Inflammatory macrophage treated with lipopolysaccharide for 4 hours (primary cell): ENCODE results near the gene ADARB2.
"Not testable (repeated sequence)": the region's sequence is repeated elsewhere in the genome, so short reads cannot be mapped to it uniquely, and the experiment has no call there.

Experiments used
- DNase-seq: peaks from one replicate; pipeline ENCODE4 v3.0.0-alpha.2; 2020

ADARB2 gene

DNA sequence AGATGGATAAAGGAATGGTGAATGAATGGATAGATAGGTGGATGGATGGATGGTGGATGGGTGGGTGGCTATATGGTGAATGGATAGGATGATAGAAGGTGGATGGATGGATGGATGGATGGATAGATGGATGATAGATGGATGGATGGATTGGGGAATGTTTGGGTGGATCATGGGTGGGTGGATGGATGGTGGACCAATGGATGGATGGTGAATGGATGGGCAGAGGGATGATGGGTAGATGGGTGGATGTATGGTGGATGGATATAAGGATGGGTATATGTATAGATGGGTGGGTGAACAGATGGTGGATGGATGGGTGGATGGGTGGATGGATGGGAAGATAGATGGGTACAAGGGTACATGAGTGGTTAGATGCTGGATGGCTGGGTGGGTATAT is 322.4 kb downstream of the ADARB2 start:
- no peak for DNase-seq

DNA sequence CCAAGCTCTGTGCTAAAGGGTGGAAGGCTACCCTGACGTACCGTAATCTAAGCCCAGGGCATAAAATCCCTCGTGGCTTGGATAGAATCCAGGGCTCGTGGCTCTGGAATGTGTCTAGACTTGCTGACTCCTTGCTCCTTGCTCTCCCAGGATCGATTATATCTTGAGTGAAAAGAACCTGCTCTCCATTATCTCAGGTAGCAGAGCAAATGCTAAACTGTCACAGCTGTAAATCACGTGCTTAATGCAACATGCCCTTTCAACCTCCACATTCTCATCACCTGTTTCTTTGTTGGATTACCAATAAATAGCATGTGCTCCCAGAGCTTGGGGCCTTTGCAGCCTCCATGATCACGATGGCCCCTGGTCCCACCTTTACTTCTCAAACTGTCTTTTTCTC is 323.0 kb downstream of the ADARB2 start:
- DNase-seq: not testable (repeated sequence)

DNA sequence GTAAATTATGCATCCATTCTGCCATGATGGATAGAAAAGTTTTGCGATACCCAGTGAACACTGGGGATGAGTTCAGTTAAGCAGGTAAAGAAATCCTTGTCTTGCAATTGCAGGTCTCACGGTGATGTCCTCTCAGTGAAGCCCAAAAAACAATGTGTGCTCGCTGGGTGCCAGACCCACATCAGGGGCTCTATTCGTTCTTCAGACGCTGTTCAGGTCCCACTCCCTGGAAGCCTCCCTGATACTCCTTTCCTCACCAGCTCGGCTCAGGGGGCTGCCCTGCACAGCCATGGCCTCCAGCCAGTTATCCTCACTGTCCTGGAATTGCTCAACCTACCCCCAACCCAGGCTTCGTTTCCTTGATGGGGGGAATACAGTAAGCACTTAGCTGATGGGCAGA is 323.5 kb downstream of the ADARB2 start:
- no peak for DNase-seq

DNA sequence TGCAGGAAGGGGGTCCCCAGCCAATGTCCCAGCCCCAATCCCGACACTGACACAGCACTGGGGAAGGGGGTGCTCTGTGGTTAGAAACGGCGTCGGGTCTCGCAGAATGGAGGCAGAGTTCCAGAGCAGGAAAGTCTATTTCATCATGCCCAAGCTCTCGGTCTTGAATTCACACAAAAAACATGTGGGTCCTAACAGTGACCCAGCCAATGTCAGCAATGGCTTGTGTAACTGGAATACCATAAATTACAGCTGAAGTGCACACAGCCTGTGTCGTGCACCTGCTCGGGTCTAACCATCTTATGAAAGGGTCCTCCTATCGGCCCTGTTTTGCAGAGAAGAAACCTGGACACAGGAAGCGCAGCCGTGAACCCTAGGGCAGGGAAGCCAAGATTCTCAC is 324.1 kb downstream of the ADARB2 start:
- no peak for DNase-seq

DNA sequence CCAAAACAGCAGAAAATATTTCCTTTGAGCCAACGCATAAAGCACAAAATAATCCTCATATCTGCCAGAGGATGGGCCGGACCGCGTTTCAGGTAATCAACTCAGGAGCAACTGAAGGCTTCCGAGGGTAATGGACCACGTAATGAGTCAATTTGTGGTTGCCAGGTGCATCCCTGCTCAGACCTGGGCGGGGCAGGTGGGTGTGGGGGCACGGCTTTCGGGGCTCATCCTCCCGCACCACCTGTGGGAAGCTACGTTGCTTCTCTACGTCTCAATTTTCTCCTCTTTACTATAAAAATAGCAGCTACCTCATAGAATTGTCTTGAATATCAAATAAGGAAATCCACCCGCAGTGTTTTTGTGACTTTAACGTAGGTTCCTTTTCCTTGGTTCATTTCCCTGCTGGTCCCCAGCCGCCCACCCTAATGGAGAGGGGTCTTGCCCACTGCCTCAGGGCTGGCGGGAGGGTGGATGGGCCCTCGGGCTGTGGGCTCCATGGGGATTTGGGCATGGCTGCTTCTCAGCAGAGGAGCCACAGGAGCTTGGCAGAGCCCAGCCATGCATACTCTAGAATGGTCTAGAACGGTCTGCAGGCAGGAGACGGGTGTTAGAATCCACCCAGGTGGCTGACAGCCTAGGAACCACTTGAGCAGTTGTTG is 324.7 kb downstream of the ADARB2 start:
- DNase-seq: no peak

DNA sequence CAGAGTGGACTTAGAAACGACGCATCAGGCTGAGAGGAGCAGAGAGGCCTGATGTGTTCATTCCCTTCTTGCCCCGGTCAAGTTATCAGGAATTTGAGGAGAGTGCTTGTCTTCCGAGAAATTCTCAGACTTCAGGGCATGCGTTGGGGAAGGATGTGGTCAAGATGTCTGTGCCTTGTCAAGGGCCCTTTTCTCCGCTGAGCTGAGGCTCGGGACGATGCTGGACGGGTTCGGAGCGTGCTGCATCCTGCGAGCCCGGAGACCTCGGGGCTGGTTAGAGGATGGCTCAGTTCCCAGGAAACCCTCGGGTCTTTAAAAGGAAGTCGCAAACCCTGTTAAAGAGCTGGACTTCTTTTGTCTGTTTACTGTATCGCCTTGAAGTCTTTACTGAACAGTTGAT is 325.4 kb downstream of the ADARB2 start:
- DNase-seq: no peak

DNA sequence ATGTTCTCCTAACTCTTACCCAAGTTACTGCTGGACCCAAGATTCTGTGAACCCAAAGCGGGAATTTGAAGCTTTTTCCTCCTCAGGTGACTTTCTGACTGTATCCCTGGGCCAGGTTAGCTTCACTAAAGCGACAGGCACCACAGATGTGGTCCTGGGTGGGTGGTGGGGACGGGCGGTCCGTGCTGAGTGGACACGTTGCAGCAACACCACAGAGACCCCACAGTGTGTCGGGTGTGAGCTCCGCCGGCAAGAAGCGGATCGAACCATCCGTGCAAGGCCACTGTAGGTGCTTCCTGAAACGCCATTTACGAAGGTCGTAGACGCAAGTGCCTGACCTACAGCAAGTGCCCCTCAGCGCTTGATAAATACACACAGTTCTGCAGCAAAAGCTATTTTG is 325.9 kb downstream of the ADARB2 start:
- no peak for DNase-seq

DNA sequence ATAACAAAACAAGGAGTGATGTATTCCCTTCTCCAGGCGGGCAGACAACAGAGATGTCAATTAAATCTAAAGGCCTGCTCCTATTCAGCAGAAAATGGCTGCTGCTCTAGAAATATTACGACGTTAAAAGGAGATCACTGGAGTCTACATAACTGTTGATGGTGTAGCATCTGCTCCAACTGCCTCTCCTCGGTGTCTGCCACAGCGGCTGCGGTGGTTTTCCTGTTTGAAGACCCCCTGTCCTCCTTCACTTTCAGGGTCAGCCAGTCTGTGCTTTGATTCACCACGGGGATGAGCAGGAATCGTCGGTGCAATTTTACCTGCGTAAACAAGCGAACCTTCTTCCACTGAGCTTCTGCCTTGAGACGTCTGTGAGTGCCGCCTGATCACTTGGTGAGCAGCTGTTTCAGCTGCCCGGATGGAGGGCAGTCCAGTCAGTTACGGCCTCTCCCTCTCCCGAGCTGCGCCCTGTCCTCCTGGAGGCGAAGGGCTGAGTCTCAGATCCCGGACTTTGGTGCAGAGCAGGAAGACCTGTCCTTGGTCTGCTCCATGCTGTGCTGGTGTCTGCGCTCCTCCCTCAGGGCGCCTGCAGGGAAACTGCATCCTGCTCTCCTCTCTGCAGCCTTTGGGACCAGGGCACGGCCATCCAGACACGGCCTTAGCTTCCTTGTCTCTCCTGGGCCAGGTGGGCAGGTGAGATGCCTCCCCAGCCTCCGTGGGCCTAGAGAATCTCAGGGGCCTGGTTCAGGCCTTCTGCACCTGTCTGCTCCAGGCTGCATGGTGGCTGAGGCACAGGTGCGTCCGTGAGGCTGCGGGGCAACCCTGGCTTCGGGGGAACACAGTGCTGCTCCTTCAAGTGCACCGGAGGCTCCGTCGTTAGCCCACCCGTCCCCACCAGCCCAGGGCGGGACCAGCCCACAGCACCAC is 326.6 kb downstream of the ADARB2 start:
- no peak for DNase-seq

DNA sequence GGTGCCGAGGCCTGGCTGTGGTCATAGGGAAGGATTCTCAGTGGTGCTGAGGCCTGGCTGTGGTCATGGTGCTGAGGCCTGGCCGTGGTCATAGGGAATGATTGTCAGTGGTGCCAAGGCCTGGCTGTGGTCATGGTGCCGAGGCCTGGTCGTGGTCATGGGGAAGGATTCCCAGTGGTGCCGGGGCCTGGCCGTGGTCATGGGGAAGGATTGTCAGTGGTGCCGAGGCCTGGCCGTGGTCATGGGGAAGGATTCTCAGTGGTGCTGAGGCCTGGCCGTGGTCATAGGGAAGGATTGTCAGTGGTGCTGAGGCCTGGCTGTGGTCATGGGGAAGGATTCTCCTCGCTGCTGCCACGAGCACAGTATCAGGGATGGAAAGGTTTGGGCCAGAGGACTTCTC is 327.3 kb downstream of the ADARB2 start:
- DNase-seq: no peak

DNA sequence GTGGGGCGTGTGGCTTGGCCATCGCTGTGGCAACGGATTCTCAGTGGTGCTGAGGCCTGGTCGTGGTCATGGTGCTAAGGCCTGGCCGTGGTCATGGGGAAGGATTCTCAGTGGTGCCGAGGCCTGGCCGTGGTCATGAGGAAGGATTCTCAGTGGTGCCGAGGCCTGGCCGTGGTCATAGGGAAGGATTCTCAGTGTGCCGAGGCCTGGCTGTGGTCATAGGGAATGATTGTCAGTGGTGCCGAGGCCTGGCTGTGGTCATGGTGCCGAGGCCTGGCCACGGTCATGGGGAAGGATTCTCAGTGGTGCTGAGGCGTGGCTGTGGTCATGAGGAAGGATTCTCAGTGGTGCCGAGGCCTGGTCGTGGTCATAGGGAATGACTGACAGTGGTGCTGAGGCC is 327.9 kb downstream of the ADARB2 start:
- no peak for DNase-seq

DNA sequence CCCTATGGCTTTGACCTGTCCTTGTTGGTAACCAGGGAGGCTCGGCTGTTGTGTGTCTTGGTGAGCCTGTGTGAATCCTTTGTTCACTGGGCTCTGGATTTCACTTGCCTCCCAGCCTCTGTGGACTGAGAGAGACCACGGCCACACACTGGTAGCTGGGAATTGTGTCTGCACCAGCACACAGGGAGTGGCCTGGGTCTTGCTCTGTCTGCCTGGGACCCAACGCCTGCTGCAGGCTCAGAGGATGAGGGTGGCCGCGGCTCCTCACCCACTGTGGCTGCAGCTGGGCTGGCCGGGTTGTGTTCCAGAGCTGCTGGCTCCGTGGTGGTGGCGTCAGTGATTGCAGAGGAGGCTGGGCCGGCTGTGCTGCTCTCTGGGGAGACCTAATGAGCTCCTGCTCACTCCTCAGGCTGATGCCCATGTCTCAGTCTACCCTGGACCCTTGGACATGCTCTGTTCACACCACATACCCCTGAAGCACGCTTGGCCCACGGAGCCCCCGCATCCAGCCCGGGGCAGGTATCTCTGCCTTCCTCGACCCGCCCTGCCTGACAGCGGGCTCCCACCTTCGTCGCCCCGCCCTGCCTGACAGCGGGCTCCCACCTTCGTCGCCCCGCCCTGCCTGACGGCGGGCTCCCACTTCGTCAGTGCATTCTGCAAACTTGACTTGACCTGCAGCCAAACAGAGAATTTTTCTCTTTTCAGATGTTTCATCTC is 328.5 kb downstream of the ADARB2 start:
- no peak for DNase-seq

DNA sequence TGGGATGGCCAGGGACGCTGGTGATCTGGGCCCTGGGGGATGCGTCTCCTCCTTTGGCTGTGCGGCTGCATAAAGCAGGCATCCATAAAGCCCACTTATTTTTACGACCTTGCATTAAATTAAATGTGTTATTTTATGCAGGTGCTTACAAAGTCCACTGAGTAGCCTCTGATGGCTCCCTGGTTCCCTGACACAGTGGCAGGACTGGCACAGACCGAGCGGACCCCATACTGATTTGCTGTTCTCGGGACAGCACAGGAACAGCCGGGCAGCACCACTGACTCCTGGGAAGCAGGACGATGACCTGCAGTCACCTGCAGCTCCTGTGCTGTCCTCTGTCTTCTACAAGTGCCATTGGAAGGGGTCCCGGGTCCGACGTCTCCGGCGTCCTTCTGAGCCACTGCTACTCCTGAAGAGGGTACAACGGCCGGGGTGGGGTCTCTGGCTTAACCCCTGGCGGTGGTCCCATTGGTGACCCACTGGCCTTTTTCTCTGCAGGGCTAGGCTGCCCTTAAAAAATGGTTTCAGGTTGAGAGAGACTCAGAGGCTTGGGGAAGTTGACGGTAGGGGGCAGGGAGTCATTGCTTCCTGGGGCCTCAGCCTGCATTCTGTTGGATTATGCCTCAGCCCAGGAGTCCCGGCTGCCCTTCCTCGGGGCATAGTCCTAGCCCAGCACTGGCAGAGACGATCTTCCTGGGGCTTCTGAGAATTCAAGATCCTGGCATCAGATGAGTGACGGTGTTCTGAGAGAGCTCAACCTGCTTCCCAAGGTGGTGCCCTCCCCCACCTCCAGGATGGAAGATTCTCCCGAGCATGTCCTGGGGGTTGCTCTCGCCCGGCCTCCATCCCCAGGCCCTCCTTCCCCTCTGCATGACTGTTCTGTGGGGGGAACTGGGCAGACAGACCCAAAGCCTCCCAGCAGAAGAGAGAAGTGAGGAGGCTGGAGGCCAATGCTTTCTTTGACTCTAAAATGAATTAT is 330.1 kb downstream of the ADARB2 start:
- DNase-seq: no peak

DNA sequence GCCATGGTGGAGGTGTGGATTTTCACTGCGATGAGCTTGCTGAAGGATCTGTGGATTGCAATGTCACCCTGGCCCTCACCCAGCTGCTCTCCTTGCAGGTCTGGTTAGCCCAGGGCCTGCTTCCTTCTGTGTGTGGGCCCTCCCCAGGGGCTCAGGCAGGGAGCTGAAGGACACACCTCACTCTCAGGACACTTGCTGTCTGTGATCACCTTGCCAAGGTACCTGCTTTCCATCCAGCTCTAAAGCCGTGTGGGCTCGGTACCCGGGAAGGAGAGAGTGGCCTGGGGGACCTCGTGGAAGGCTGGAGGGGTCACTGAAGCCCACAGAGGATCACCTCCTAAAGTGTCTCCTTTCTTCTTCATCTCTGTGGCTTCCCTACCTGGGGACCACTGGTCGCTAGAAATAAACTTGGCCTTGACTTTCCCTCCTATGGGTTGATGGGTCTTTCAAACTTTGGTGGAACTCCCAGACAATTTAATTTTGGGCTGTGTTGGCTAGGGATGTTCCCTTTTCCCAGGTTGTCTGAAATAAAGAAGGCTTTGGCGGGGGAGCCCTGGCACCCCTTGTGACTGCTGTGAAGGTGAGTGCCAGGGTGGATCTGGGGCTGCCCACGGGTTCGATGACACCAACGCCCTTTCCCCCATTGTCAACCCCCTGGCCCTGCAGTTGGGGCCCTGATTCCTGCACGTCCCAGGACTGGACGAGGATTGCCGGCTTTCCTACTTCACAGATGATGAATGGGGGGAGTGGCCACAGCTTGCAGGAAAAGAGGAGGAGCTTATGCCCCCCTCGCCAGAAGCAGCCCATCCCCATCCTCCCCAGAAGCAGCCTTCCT is 331.0 kb downstream of the ADARB2 start:
- DNase-seq: no peak

DNA sequence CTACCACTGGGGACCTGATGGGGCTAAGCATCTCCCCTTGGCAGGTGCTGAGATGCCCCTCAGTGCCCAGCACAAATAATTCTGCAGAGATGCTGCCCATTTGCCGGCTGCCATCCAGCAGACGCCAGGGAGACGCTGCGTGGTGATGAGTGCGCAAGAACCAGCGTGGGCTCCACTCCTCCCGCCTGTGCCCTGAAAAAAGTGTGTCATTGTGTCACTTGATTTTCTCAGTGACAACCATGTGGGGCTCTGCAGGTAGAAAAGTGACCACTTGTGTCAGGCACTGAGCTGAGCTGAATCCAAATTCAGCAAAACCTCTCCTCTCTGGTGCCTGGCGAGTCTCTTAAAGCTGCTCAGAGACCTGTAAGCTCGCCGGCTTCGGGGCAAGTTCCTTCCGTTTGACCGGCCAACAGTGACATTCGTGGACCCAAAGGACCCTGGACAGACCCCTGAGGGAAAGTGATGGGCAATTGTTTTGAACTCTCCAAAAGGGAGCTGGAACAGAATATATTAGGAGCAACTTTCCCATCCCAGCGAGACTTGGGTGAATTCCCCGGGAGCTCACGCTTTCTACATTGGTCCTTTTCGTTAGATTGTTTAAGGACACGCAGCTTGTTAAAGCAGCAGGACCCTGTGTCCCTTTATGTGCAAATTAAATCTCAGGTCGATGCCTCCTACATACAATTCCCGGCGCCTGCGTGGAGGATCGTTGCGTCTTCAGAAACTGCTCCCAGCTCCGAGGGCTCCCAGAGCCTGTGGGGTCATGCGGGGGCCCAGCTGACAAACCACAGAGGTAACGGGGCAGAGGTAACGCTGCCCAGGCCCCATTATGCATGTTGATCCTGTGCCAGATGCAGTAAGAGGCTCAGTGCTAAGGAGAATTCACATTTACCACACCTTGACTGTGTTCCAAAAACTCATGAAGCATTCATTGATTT is 332.7 kb downstream of the ADARB2 start:
- no peak for DNase-seq

DNA sequence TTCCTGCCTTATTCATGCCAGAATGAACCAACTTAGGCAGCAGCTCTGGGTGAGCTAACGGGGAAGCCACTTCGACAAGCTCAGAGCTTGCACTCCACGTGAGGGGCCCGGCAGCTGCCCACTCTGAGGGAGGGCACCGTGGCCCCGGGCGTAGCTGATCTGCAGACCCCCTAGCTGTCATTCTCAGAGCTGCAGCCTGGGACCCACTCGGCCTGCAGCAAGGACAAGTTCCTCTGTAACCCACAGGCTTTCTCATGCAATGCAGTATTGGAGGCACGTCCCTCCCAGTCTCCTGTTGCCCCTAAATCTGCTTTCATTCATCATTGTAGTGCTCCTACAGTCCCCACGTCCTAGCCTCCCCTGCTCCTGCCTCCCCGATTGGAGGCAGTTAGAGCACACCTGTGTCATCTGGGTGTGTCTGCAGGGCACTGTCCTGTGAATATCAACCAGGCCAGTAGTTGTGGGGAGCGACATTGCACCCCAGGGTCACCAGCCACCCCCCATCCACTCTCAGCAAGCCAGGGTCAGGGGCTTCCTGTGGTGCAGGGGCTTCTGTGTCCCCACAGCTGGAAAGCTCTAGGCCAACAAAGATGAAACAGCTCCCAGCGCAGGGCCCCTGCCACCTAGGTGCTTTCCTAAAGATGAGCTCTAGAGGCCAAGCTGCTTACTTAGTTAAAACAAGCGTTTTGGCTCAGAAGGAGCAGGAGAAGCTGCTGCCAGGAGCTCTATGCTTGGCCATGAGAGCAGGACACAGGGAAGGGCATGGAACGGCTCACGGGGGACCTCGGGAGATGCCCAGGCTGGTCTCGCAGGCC is 333.6 kb downstream of the ADARB2 start:
- no peak for DNase-seq

DNA sequence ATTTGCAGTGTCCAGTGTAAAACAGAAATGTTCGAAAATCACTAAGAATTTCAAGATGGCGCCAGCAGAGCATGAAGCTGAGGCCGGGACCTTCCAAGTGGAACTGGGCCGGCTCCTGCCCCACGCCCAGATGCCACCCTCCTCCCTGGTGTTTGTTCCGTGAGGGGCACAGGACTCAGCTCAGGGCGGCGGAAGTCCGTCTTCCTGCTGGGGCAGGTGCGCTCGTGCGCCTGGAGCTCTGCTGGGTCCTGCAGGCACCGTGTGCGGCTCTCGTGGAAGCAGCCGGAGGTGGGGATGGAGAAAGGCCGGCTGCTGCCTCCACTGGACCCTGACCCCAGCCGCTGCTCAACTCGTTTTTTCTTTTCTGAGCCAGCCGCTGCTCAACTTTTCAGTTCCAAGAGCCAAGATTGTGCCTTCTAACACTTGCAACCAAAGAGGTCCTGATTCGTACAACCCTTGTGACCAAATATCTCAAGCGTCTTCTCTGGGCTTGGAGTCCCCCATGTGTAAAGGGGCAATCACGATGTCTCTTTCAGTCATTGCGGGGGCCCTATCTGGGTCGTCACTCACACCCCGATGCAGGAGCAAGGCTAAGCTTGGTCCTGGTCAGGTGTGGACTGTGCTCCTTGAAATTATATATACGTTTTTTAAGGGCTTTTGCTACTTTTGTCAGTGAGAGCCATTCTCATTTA is 334.4 kb downstream of the ADARB2 start:
- no peak for DNase-seq

DNA sequence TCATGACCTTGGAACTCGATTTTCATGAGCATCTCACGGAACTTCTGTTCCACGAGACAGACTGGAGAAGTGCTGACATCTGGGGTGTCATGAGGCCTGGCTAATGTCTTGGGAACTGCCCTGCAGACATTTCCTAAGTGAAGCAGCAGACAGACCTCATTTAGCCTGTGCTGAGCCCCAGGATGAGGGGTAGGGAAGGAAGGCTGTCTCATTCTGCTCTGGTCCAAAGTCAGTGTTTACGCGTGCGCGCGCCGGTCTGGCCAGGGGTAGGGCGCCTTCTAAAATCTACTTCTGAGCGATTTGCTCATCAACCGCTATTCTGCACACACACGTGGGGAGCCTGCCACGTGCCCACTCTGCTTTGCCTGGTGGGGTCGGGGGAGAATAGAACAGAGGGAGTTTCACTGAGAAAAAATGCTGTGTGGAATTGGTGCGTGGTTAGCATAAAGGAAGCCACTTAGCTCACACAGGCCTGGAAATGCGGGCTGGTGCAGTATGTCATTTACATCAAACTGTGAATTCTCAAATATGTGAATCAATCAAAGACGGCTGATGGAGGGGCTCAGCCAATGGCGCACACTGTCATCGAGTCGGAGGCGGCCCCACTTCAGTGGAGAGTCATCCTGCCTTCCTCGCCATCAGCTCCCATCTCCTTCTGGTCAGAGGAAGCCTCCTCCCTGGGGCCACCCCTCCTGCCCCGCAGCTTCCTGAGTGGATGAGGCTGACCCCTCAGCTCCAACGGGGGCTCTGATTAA is 335.1 kb downstream of the ADARB2 start:
- no peak for DNase-seq
